BJ (cell line): ENCODE results near the gene OTULIN. TPM values are rescaled to one million over a fixed set of nuclear protein-coding genes. Genes with fewer than 3 reads are reported as not detected.

Experiments used
- CTCF ChIA-PET: fragments of 350-600 bp; formaldehyde crosslinking; extraction: SDS; loops from one replicate; lab custom pipeline; 2021; ENCODE audit warnings: antibody characterized with exemption, inconsistent platforms; lab: Yijun Ruan, JAX
- POLR2A ChIA-PET: fragments of 300-600 bp; sonication (Branson Sonifier 250); formaldehyde crosslinking; extraction: SDS; loops from one replicate; lab custom pipeline; 2021; ENCODE audit warnings: antibody characterized with exemption; lab: Charles Lee
- DNase-seq: peaks from one replicate; pipeline ENCODE4 v3.0.0-alpha.2; 2011; ENCODE audit warnings: low read depth
- H3K27me3 ChIP-seq: 2 replicates; pipeline ENCODE4 v1.6.0; 2011; ENCODE audit warnings: low read length; ENCODE audit not compliant: control insufficient read depth, insufficient read depth
- H3K36me3 ChIP-seq: 2 replicates; pipeline ENCODE4 v1.5.1; 2011; ENCODE audit warnings: low read length; ENCODE audit not compliant: control insufficient read depth, insufficient read depth
- H3K4me3 ChIP-seq: 2 replicates; pipeline ENCODE4 v1.5.1; 2011; ENCODE audit warnings: low read depth, mild to moderate bottlenecking, control low read depth, low read length
- CTCF ChIP-seq: IDR thresholded peaks from 2 replicates; pipeline ENCODE4 v1.5.1; 2011; ENCODE audit warnings: low read depth, mild to moderate bottlenecking, control low read depth, inconsistent platforms, low read length, moderate library complexity; ENCODE audit not compliant: insufficient read depth
- polyA plus RNA-seq: library from polyadenylated mRNA; depleted of rRNA; stranded (reverse); fragments of >200 nt; gene quantifications from 2 replicates; pipeline ENCODE4 v1.2.3, GENCODE V29; 2011

Gene OTULIN
- polyA plus RNA-seq, 1 experiment = 10.1 TPM

- ChIA-PET POLR2A (no interaction called here), CTCF (interaction anchor here (0.6 to 6.6 kb wide), 5 partner anchors 27 to 282 kb away, joined by 3 to 92 read pairs (median 4); no protein-coding TSS in a partner anchor)
- TF ChIP-seq CTCF = no peak
- DNase-seq = no peak
- Histone ChIP-seq H3K27me3 (no peaks in the 10 kb centered on the region), H3K36me3 (no peaks in the 10 kb centered on the region; the same call in 1 of the 2 replicates), H3K4me3 (no peak overlapping the region)
Measured at GRCh38 chr5:14721990-14722656, 57.6 kb downstream of the OTULIN start.

- ChIA-PET POLR2A (no interaction called here), CTCF (interaction anchor here (0.6 to 6.6 kb wide), 2 partner anchors 37 to 281 kb away, joined by 3 to 92 read pairs; no protein-coding TSS in a partner anchor)
- Histone ChIP-seq H3K4me3 (no peak overlapping the region), H3K27me3 (no peaks in the 10 kb centered on the region), H3K36me3 (no peaks in the 10 kb centered on the region; the same call in 1 of the 2 replicates)
- no peak for TF ChIP-seq CTCF
- no peak for DNase-seq
Measured at GRCh38 chr5:14722923-14723322, 58.4 kb downstream of the OTULIN start.

DNA sequence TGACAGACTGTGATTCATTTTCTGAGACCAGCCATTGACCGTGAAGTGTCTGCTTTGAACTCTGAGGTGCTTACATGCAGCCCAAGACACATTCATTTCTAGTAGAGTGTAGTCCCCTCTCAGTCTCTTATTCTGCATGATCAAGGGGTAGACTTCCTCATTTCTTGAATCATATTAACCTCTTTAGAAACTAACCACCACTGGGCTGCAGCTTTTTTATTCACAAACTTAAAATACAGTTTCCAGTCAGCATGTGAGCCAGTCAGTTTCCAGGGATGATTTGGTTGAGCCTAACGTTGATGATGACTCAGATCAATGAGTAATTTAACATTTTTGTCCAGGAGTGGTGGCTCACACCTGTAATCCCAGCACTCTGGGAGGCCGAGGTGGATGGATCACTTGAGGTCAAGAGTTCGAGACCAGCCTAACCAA, 59.2 kb downstream of the OTULIN start:
- TF ChIP-seq CTCF = no peak
- Histone ChIP-seq H3K36me3 (no peaks in the 10 kb centered on the region), H3K27me3 (no peaks in the 10 kb centered on the region), H3K4me3 (no peak overlapping the region)
- no peak for DNase-seq
- POLR2A ChIA-PET = no interaction called here
- CTCF ChIA-PET = interaction anchor here (4.6 to 6.6 kb wide), 2 partner anchors 281 to 292 kb away, joined by 42 to 92 read pairs; no protein-coding TSS in a partner anchor

GRCh38 chr5:14724633-14725032, 60.1 kb downstream of the OTULIN start:
- Histone ChIP-seq H3K36me3 (no peaks in the 10 kb centered on the region), H3K27me3 (no peaks in the 10 kb centered on the region), H3K4me3 (no peak overlapping the region)
- no peak for DNase-seq
- TF ChIP-seq CTCF = no peak
- ChIA-PET POLR2A (no interaction called here), CTCF (interaction anchor here (0.6 to 6.6 kb wide), 7 partner anchors 15 to 673 kb away, joined by 4 to 92 read pairs (median 5); no protein-coding TSS in a partner anchor)

- no peak for DNase-seq
- ChIA-PET CTCF (interaction anchor here (0.6 to 6.6 kb wide), 28 partner anchors 9 to 296 kb away, joined by 3 to 92 read pairs (median 4); partner anchors contain the start of gene ANKH), POLR2A (no interaction called here)
- peaks cover 1% of the 10 kb centered on the region for H3K36me3 ChIP-seq
- TF ChIP-seq CTCF = no peak
- no peak overlapping the region for H3K4me3 ChIP-seq
- no peaks in the 10 kb centered on the region for H3K27me3 ChIP-seq
Measured at GRCh38 chr5:14726066-14726838, 61.7 kb downstream of the OTULIN start.
